ENCODE results near the gene TMEM184C.

GRCh38 chr4:147586637-147587036 lies 30.6 kb upstream of the TMEM184C start:
- no peak for TF ChIP-seq CTCF (IDR thresholded peaks at IDR 0.05)
- no peak for TF ChIP-seq EP300 (IDR thresholded peaks at IDR 0.05)
- TF ChIP-seq POLR2AphosphoS5 (IDR thresholded peaks at IDR 0.05): no peak
